GM18868 (cell line): ENCODE results near the gene CAMTA2.
"Not testable (repeated sequence)": the region's sequence is repeated elsewhere in the genome, so short reads cannot be mapped to it uniquely, and the experiment has no call there.

Source experiments
- ATAC-seq: cut with Tn5 transposase; IDR thresholded peaks from one replicate; pipeline ENCODE4 v1.9.1; 2021; ENCODE audit warnings: mild to moderate bottlenecking, moderate library complexity; ENCODE audit not compliant: unreplicated experiment

Gene CAMTA2

DNA sequence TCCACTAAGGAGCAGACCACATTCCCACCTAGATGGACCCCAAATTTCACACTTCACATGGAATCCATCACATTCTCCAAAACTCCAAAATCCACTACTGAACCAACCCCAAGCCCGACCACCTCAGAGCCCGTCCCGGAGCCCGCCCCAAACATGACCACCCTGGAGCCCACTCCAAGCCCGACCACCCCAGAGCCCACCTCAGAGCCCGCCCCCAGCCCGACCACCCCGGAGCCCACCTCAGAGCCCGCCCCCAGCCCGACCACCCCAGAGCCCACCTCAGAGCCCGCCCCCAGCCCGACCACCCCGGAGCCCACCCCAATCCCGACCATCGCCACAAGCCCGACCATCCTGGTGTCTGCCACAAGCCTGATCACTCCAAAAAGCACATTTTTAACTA lies 53.8 kb downstream of the CAMTA2 start:
- no peak for ATAC-seq

DNA sequence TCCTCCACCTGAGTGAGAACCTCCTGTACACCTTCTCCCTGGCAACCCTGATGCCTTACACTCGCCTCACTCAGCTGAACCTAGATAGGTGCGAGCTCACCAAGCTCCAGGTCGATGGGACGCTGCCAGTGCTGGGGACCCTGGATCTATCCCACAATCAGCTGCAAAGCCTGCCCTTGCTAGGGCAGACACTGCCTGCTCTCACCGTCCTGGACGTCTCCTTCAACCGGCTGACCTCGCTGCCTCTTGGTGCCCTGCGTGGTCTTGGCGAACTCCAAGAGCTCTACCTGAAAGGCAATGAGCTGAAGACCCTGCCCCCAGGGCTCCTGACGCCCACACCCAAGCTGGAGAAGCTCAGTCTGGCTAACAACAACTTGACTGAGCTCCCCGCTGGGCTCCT lies 54.7 kb downstream of the CAMTA2 start:
- ATAC-seq: no peak

GRCh38 chr17:4931963-4932362 lies 55.5 kb downstream of the CAMTA2 start, which contains the start of gene GP1BA:
Gene GP1BA (plus strand): TSS chr17:4932277. CDS start chr17:4932605, 328 bp downstream.
- ATAC-seq: no peak

DNA sequence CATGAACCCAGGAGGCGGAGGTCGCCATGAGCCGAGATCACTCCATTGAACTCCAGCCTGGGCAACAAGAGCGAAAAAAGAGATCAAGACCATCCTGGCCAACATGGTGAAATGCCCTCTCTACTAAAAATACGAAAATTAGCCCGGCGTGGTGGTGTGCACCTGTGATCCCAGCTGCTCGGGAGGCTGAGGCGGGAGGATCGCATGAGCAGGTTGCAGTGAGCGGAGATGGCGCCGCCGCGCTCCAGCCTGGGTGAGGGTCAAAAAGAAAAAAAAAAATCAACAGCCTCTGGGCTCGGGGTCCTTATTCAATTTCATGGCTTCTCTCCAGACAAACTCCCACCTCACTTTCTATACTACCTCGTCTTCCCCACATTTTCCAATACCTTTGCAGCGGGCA lies 58.6 kb downstream of the CAMTA2 start:
- no peak for ATAC-seq

GRCh38 chr17:4926577-4927335 lies 60.7 kb downstream of the CAMTA2 start:
- ATAC-seq: not testable (repeated sequence)

- ATAC-seq: no peak
These were observed 66.2 kb downstream of the CAMTA2 start for GRCh38 chr17:4921320-4921719.

DNA sequence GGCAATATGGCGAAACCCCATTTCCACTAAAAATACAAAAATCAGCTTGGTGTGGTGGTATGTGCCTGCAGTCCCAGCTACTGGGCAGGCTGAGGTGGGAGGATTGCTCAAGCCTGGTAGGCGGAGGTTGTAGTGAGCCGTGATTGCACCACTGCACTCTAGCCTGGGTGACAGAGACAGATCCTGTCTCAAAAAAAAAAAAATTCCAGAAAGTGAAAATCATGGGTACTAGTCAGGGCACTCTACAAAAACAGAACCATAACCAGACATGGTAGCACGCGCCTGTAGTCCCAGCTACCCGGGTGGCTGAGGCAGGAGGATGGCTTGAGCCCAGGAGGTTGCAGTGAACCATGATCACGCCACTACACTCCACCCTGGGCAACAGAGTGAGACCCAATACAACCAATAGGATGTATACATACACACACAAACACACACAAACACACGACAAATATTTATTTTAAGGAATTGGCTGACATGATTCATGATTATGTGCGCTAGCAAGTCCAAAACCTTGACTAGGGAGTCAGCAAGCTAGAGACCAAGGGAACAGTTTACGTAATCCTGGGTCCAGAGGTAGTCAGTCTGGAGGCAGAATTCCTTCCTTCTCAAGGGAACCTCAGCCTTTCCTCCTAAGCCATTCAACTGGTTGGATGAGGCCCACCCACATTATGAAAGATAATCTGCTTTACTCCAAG lies 67.0 kb downstream of the CAMTA2 start:
- ATAC-seq: no peak

DNA sequence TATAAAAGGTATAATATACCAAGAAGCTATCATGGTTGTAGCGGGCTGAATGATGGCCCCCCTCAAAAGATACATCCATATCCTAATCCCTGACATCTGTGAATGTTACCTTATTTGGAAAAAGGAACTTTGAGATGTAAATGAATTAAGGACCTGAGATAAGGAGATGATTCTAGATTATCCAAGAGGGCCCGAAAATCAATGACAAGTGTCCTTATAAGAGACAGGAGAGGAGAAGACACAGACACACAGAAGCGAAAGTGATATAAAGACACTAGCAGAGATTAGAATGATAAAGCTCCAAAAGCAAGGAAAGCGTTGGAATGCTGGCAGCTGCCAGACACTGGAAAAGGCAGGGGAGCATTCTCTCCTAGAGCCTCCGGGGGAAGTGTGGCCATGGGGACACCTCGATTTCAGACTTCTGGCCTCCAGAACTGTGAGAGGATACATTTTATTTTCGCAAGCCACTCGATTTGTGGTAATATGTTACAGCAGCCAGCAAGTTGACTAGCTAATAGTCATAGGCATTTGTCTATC lies 67.9 kb downstream of the CAMTA2 start:
- no peak for ATAC-seq
